T-helper 22 cell (primary cell): ENCODE results near the gene RYR3.
"Not testable (repeated sequence)": the region's sequence is repeated elsewhere in the genome, so short reads cannot be mapped to it uniquely, and the experiment has no call there.

Experiments
- DNase-seq: peaks from one replicate; pipeline ENCODE4 v3.0.0-alpha.2; 2020; ENCODE audit warnings: low read depth

The RYR3 gene

GRCh38 chr15:33508703-33509102 is 197.9 kb downstream of the RYR3 start:
- no peak for DNase-seq

- no peak for DNase-seq
Observed at GRCh38 chr15:33515121-33515520, 204.4 kb downstream of the RYR3 start.

- no peak for DNase-seq
Observed at GRCh38 chr15:33516563-33516962, 205.8 kb downstream of the RYR3 start.

GRCh38 chr15:33517944-33518343 is 207.2 kb downstream of the RYR3 start:
- DNase-seq: no peak

- no peak for DNase-seq
Observed at GRCh38 chr15:33518421-33518820, 207.7 kb downstream of the RYR3 start.

- DNase-seq: no peak
Observed at GRCh38 chr15:33524274-33524673, 213.5 kb downstream of the RYR3 start.

GRCh38 chr15:33526532-33526931 is 215.8 kb downstream of the RYR3 start:
- DNase-seq: no peak

GRCh38 chr15:33533197-33533596 is 222.4 kb downstream of the RYR3 start:
- DNase-seq: no peak

GRCh38 chr15:33534642-33535041 is 223.9 kb downstream of the RYR3 start:
- DNase-seq: no peak

GRCh38 chr15:33535135-33535534 is 224.4 kb downstream of the RYR3 start:
- DNase-seq: no peak

- no peak for DNase-seq
Observed at GRCh38 chr15:33539825-33540573, 229.2 kb downstream of the RYR3 start.

GRCh38 chr15:33543957-33544356 is 233.2 kb downstream of the RYR3 start:
- no peak for DNase-seq

GRCh38 chr15:33545866-33546265 is 235.1 kb downstream of the RYR3 start:
- DNase-seq: no peak

GRCh38 chr15:33547876-33548275 is 237.1 kb downstream of the RYR3 start:
- DNase-seq: no peak

- DNase-seq: no peak
Observed at GRCh38 chr15:33551860-33552259, 241.1 kb downstream of the RYR3 start.

GRCh38 chr15:33553157-33553556 is 242.4 kb downstream of the RYR3 start:
- DNase-seq: no peak

GRCh38 chr15:33559207-33559890 is 248.6 kb downstream of the RYR3 start:
- DNase-seq: no peak

GRCh38 chr15:33561407-33561806 is 250.6 kb downstream of the RYR3 start:
- DNase-seq: no peak

GRCh38 chr15:33561967-33562366 is 251.2 kb downstream of the RYR3 start:
- no peak for DNase-seq

- DNase-seq: no peak
Observed at GRCh38 chr15:33565094-33565493, 254.3 kb downstream of the RYR3 start.

- no peak for DNase-seq
Observed at GRCh38 chr15:33567652-33568051, 256.9 kb downstream of the RYR3 start.

GRCh38 chr15:33569036-33569435 is 258.3 kb downstream of the RYR3 start:
- no peak for DNase-seq

- not testable (repeated sequence) for DNase-seq
Observed at GRCh38 chr15:33577911-33578310, 267.1 kb downstream of the RYR3 start.

GRCh38 chr15:33580526-33580925 is 269.8 kb downstream of the RYR3 start:
- no peak for DNase-seq
